Measurements from ENCODE around the gene KCNG2. TPM values are rescaled to one million over a fixed set of nuclear protein-coding genes. Genes with fewer than 3 reads are reported as not detected.
A peak's percentile ranks its signal among the peaks of the same experiment; 100 is the strongest.
"Not testable (repeated sequence)": the region's sequence is repeated elsewhere in the genome, so short reads cannot be mapped to it uniquely, and the experiment has no call there.

Gene KCNG2
- total RNA-seq, 1 donor = not detected

GRCh38 chr18:79863161-79864005 is 65.6 kb downstream of the KCNG2 start:
- no peak overlapping the region for H3K4me3 ChIP-seq (ENCODE audit: insufficient read depth, low read length)

GRCh38 chr18:79864006-79864725 is 66.4 kb downstream of the KCNG2 start:
- peaks cover 19% of the 10 kb centered on the region for H3K27me3 ChIP-seq (ENCODE audit: insufficient read depth, low read length)
- no peaks in the 10 kb centered on the region for H3K36me3 ChIP-seq (ENCODE audit: insufficient read depth, low read length)
- no peaks in the 10 kb centered on the region for H3K4me1 ChIP-seq (ENCODE audit: insufficient read depth, low read length)
- TF ChIP-seq, protein P1, sequence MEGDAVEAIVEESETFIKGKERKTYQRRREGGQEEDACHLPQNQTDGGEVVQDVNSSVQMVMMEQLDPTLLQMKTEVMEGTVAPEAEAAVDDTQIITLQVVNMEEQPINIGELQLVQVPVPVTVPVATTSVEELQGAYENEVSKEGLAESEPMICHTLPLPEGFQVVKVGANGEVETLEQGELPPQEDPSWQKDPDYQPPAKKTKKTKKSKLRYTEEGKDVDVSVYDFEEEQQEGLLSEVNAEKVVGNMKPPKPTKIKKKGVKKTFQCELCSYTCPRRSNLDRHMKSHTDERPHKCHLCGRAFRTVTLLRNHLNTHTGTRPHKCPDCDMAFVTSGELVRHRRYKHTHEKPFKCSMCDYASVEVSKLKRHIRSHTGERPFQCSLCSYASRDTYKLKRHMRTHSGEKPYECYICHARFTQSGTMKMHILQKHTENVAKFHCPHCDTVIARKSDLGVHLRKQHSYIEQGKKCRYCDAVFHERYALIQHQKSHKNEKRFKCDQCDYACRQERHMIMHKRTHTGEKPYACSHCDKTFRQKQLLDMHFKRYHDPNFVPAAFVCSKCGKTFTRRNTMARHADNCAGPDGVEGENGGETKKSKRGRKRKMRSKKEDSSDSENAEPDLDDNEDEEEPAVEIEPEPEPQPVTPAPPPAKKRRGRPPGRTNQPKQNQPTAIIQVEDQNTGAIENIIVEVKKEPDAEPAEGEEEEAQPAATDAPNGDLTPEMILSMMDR (IDR thresholded peaks at IDR 0.05; ENCODE audit: extremely low read depth, low read depth, low read length) = no peak
- H2AFZ ChIP-seq (ENCODE audit: low read length) = no peak overlapping the region
- H3K4me3 ChIP-seq (ENCODE audit: insufficient read depth, low read length) = no peak overlapping the region
- DNase-seq (ENCODE audit: insufficient read length, low spot score, missing footprints) = peak; percentile 39
- H3K9me3 ChIP-seq (ENCODE audit: low read depth, low read length) = no peaks in the 10 kb centered on the region
- H3K27ac ChIP-seq (ENCODE audit: low read depth, low read length) = no peak overlapping the region
- H3K79me2 ChIP-seq (ENCODE audit: insufficient read depth, low read length) = no peaks in the 10 kb centered on the region
- H4K20me1 ChIP-seq (ENCODE audit: insufficient read depth, low read length) = no peaks in the 10 kb centered on the region
- no peak overlapping the region for H3K4me2 ChIP-seq (ENCODE audit: insufficient read depth, low read length)

More at GRCh38 chr18:79863161-79864005, 65.6 kb downstream of the KCNG2 start:
- H3K27me3 ChIP-seq (ENCODE audit: insufficient read depth, low read length) = peaks cover 19% of the 10 kb centered on the region
- H3K4me1 ChIP-seq (ENCODE audit: insufficient read depth, low read length) = no peaks in the 10 kb centered on the region
- no peaks in the 10 kb centered on the region for H3K79me2 ChIP-seq (ENCODE audit: insufficient read depth, low read length)
- no peaks in the 10 kb centered on the region for H4K20me1 ChIP-seq (ENCODE audit: insufficient read depth, low read length)
- no peaks in the 10 kb centered on the region for H3K9me3 ChIP-seq (ENCODE audit: low read depth, low read length)
- no peaks in the 10 kb centered on the region for H3K36me3 ChIP-seq (ENCODE audit: insufficient read depth, low read length)
- H3K4me2 ChIP-seq (ENCODE audit: insufficient read depth, low read length) = no peak overlapping the region
- no peak overlapping the region for H3K27ac ChIP-seq (ENCODE audit: low read depth, low read length)
- no peak overlapping the region for H2AFZ ChIP-seq (ENCODE audit: low read length)
- TF ChIP-seq, protein P1 (IDR thresholded peaks at IDR 0.05; ENCODE audit: extremely low read depth, low read depth, low read length) = no peak
- DNase-seq (ENCODE audit: insufficient read length, low spot score, missing footprints) = peak; percentile 55

- not testable (repeated sequence) for H4K20me1 ChIP-seq (ENCODE audit: insufficient read depth, low read length); H3K36me3 ChIP-seq (ENCODE audit: insufficient read depth, low read length); H2AFZ ChIP-seq (ENCODE audit: low read length); H3K27ac ChIP-seq (ENCODE audit: low read depth, low read length); H3K4me2 ChIP-seq (ENCODE audit: insufficient read depth, low read length); H3K4me1 ChIP-seq (ENCODE audit: insufficient read depth, low read length); H3K4me3 ChIP-seq (ENCODE audit: insufficient read depth, low read length); H3K79me2 ChIP-seq (ENCODE audit: insufficient read depth, low read length); H3K9me3 ChIP-seq (ENCODE audit: low read depth, low read length)
- H3K27me3 ChIP-seq (ENCODE audit: insufficient read depth, low read length) = peaks cover 22% of the 10 kb centered on the region
- peak; percentile 75 for DNase-seq (ENCODE audit: insufficient read length, low spot score, missing footprints)
Observed at GRCh38 chr18:79864955-79865354, 67.2 kb downstream of the KCNG2 start.

GRCh38 chr18:79865951-79866350 is 68.2 kb downstream of the KCNG2 start:
- DNase-seq (ENCODE audit: insufficient read length, low spot score, missing footprints) = peak; percentile 13
- H4K20me1 ChIP-seq (ENCODE audit: insufficient read depth, low read length); H3K4me2 ChIP-seq (ENCODE audit: insufficient read depth, low read length); H3K36me3 ChIP-seq (ENCODE audit: insufficient read depth, low read length); H3K27ac ChIP-seq (ENCODE audit: low read depth, low read length); H2AFZ ChIP-seq (ENCODE audit: low read length); H3K4me1 ChIP-seq (ENCODE audit: insufficient read depth, low read length); H3K79me2 ChIP-seq (ENCODE audit: insufficient read depth, low read length); H3K4me3 ChIP-seq (ENCODE audit: insufficient read depth, low read length); H3K9me3 ChIP-seq (ENCODE audit: low read depth, low read length): not testable (repeated sequence)
- H3K27me3 ChIP-seq (ENCODE audit: insufficient read depth, low read length) = peaks cover 27% of the 10 kb centered on the region
